GM23338 (cell line): ENCODE results near the gene ZSCAN4. TPM values are rescaled to one million over a fixed set of nuclear protein-coding genes. Genes with fewer than 3 reads are reported as not detected.

Experiments
- ATAC-seq: fragments of 200-7000 bp; cut with Tn5 transposase; 3 replicates; pipeline ENCODE4 v1.9.1; 2020
- DNase-seq: peaks from one replicate; pipeline ENCODE4 v3.0.0-alpha.2; 2015; ENCODE audit warnings: low spot score
- H2AFZ ChIP-seq: fragments of 200-600 bp; sonication (generic); 2 replicates; pipeline ENCODE4 v1.8.0; 2016; ENCODE audit warnings: antibody characterized with exemption, mild to moderate bottlenecking, moderate library complexity
- H3F3A ChIP-seq: fragments of 200-600 bp; sonication (generic); replicated peaks from 2 replicates; pipeline ENCODE4 v1.8.0; 2017; ENCODE audit warnings: antibody characterized with exemption, mixed run types, low read depth
- H3K27ac ChIP-seq: fragments of 200-600 bp; sonication (generic); 2 replicates; pipeline ENCODE4 v1.6.1; 2016; ENCODE audit warnings: low read depth
- H3K27me3 ChIP-seq: fragments of 200-600 bp; sonication (generic); 2 replicates; pipeline ENCODE4 v1.8.0; 2016; ENCODE audit warnings: mild to moderate bottlenecking, mixed run types, moderate library complexity; ENCODE audit not compliant: insufficient read depth
- H3K36me3 ChIP-seq: fragments of 200-600 bp; sonication (generic); 2 replicates; pipeline ENCODE4 v1.8.0; 2016; ENCODE audit warnings: mild to moderate bottlenecking; ENCODE audit not compliant: insufficient read depth
- H3K4me1 ChIP-seq: fragments of 200-600 bp; sonication (generic); 2 replicates; pipeline ENCODE4 v1.8.0; 2016; ENCODE audit warnings: mild to moderate bottlenecking, moderate library complexity; ENCODE audit not compliant: insufficient read depth
- H3K4me2 ChIP-seq: fragments of 200-600 bp; sonication (generic); 2 replicates; pipeline ENCODE4 v1.7.1; 2017; ENCODE audit warnings: mixed run types
- H3K4me3 ChIP-seq: fragments of 200-600 bp; sonication (generic); 2 replicates; pipeline ENCODE4 v1.6.1; 2016; ENCODE audit warnings: mixed run types
- H3K79me2 ChIP-seq: fragments of 200-600 bp; sonication (generic); replicated peaks from 2 replicates; pipeline ENCODE4 v1.8.0; 2017; ENCODE audit warnings: mild to moderate bottlenecking; ENCODE audit not compliant: insufficient read depth
- H3K9me2 ChIP-seq: fragments of 200-600 bp; sonication (generic); 2 replicates; pipeline ENCODE4 v1.8.0; 2017; ENCODE audit not compliant: insufficient read depth
- H4K20me1 ChIP-seq: fragments of 200-600 bp; sonication (generic); replicated peaks from 2 replicates; pipeline ENCODE4 v1.8.0; 2017; ENCODE audit warnings: mild to moderate bottlenecking; ENCODE audit not compliant: insufficient read depth
- H3K27ac Mint-ChIP-seq: 2 replicates; pipeline ENCODE4 v1.8.0; 2020; ENCODE audit warnings: inconsistent platforms, mild to moderate bottlenecking, moderate library complexity, mixed read lengths
- H3K27me3 Mint-ChIP-seq: 3 replicates; pipeline ENCODE4 v1.8.0; 2022; ENCODE audit warnings: low read depth, mild to moderate bottlenecking, moderate library complexity, mixed read lengths, inconsistent platforms; ENCODE audit not compliant: insufficient read depth, poor library complexity
- H3K36me3 Mint-ChIP-seq: 3 replicates; pipeline ENCODE4 v1.8.0; 2021; ENCODE audit warnings: low read depth, mild to moderate bottlenecking, inconsistent platforms, moderate library complexity, mixed read lengths
- H3K4me1 Mint-ChIP-seq: 3 replicates; pipeline ENCODE4 v1.8.0; 2020; ENCODE audit warnings: mild to moderate bottlenecking, inconsistent platforms, mixed read lengths
- H3K4me3 Mint-ChIP-seq: 3 replicates; pipeline ENCODE4 v1.8.0; 2021; ENCODE audit warnings: moderate library complexity, mild to moderate bottlenecking, inconsistent platforms, mixed read lengths
- H3K9me3 Mint-ChIP-seq: 3 replicates; pipeline ENCODE4 v1.8.0; 2020; ENCODE audit warnings: moderate library complexity, mild to moderate bottlenecking, inconsistent platforms, mixed read lengths
- CREB1 ChIP-seq: fragments of 250-450 bp; sonication (Bioruptor Pico); IDR thresholded peaks from 2 replicates; pipeline ENCODE4 v1.5.0; 2020; ENCODE audit warnings: low read depth, mild to moderate bottlenecking, moderate library complexity
- CTCF ChIP-seq, 2 experiments: fragments of 200-600 bp in 1 of 2; sonication (generic) in 1 of 2; conservative IDR thresholded peaks; 2 replicates each; pipeline versions ENCODE4 v1.5.1 to v1.6.1; 2016 to 2017; ENCODE audit warnings: antibody characterized with exemption in 2 of 2, low read depth in 2 of 2, mild to moderate bottlenecking in 2 of 2, moderate library complexity in 1 of 2
- ETS1 ChIP-seq: IDR thresholded peaks from 2 replicates; pipeline ENCODE4 v1.6.1; 2016; ENCODE audit warnings: antibody characterized with exemption
- EZH2 ChIP-seq: fragments of 200-600 bp; sonication (generic); IDR thresholded peaks from one replicate; pipeline ENCODE4 v1.8.0; 2017; ENCODE audit warnings: antibody characterized with exemption, mild to moderate bottlenecking, low read depth; ENCODE audit not compliant: unreplicated experiment
- EZH2phosphoT487 ChIP-seq: fragments of 200-600 bp; sonication (generic); IDR thresholded peaks from one replicate; pipeline ENCODE4 v1.8.1; 2018; ENCODE audit warnings: antibody characterized with exemption; ENCODE audit not compliant: unreplicated experiment
- JUNB ChIP-seq: IDR thresholded peaks from one replicate; pipeline ENCODE4 v1.6.1; 2016; ENCODE audit warnings: antibody characterized with exemption; ENCODE audit not compliant: unreplicated experiment
- NANOG ChIP-seq: IDR thresholded peaks from 2 replicates; pipeline ENCODE4 v1.6.1; 2016; ENCODE audit warnings: antibody characterized with exemption, borderline replicate concordance
- POLR2AphosphoS5 ChIP-seq: IDR thresholded peaks from 2 replicates; pipeline ENCODE4 v1.6.1; 2016; ENCODE audit warnings: antibody characterized with exemption, low read depth
- REST ChIP-seq: IDR thresholded peaks from one replicate; pipeline ENCODE4 v1.6.1; 2018; ENCODE audit warnings: antibody characterized with exemption; ENCODE audit not compliant: unreplicated experiment
- STAT1 ChIP-seq: IDR thresholded peaks from one replicate; pipeline ENCODE4 v1.6.1; 2016; ENCODE audit warnings: antibody characterized with exemption; ENCODE audit not compliant: unreplicated experiment
- ZNF114 ChIP-seq: fragments of 250-450 bp; sonication (Bioruptor Pico); IDR thresholded peaks from 2 replicates; pipeline ENCODE4 v1.5.0; 2020; ENCODE audit warnings: mild to moderate bottlenecking, moderate library complexity
- ZNF331 ChIP-seq: fragments of 250-450 bp; sonication (Bioruptor Pico); IDR thresholded peaks from 2 replicates; pipeline ENCODE4 v1.5.0; 2020; ENCODE audit warnings: low read depth, mild to moderate bottlenecking, moderate library complexity
- ZNF462 ChIP-seq: fragments of 250-450 bp; sonication (Bioruptor Pico); IDR thresholded peaks from 2 replicates; pipeline ENCODE4 v1.5.0; 2020; ENCODE audit warnings: mild to moderate bottlenecking, moderate library complexity
- polyA plus RNA-seq: library from polyadenylated mRNA; unstranded; fragments of >200 nt; fragmentation: Nextera tagmentation; extraction: Ambion mirVana; gene quantifications from 2 replicates; pipeline ENCODE4 v1.2.1, GENCODE V29; 2016
- total RNA-seq: library from RNA; depleted of rRNA; stranded (reverse); fragments of >200 nt; shearing (Covaris generic); gene quantifications from 2 replicates; pipeline ENCODE4 v1.2.3, GENCODE V29; 2014

ZSCAN4 gene
- total and polyA plus RNA-seq, 2 experiments from 2014 or later, result not detected

- peaks cover 72% of the 10 kb centered on the region for H3K36me3 Mint-ChIP-seq
- H3K4me2 ChIP-seq, result no peak overlapping the region
- ATAC-seq (no peak), DNase-seq (no peak)
- peaks cover 5% of the 10 kb centered on the region for H3K27me3 Mint-ChIP-seq
- no peak for TF ChIP-seq ETS1
- no peak for TF ChIP-seq REST
- TF ChIP-seq CTCF (conservative IDR thresholded peaks at IDR 0.05; ENCODE audit: low read depth in 2 of 2), result no peak
- no peak for TF ChIP-seq ZNF462
- no peak for TF ChIP-seq STAT1
- no peak for TF ChIP-seq POLR2AphosphoS5
- TF ChIP-seq ZNF114 (CRISPR knock-in tag), result no peak
- TF ChIP-seq ZNF331 (CRISPR knock-in tag), result no peak
- TF ChIP-seq EZH2phosphoT487, result no peak
- no peak for TF ChIP-seq NANOG
- no peak for TF ChIP-seq EZH2
- TF ChIP-seq JUNB, result no peak
- TF ChIP-seq CREB1 (CRISPR knock-in tag), result no peak
- H3K27ac ChIP-seq, result no peak overlapping the region
- H2AFZ ChIP-seq, result no peak overlapping the region
- H3K9me3 Mint-ChIP-seq, result peaks cover 16% of the 10 kb centered on the region
- H3K27me3 ChIP-seq, result no peaks in the 10 kb centered on the region
- peaks cover 16% of the 10 kb centered on the region for H3K4me1 Mint-ChIP-seq
- H3K4me3 ChIP-seq, result no peak overlapping the region
- no peaks in the 10 kb centered on the region for H3F3A ChIP-seq
- no peak overlapping the region for H3K27ac Mint-ChIP-seq
- peaks cover 7% of the 10 kb centered on the region for H3K4me1 ChIP-seq
- peaks cover 40% of the 10 kb centered on the region for H3K36me3 ChIP-seq
- peaks cover 4% of the 10 kb centered on the region; the same call in 1 of the 2 replicates for H3K9me2 ChIP-seq
- H3K4me3 Mint-ChIP-seq, result no peak overlapping the region
- H3K79me2 ChIP-seq, result peaks cover 12% of the 10 kb centered on the region; the same call in 1 of the 2 replicates
- H4K20me1 ChIP-seq, result 0 out of 2 replicates have a peak, but pooled peaks cover 5% of the 10 kb centered on the region
Measured at GRCh38 chr19:57637379-57637778, 31.4 kb upstream of the ZSCAN4 start.
